H1 (cell line): ENCODE results near the gene APOC1. TPM values are rescaled to one million over a fixed set of nuclear protein-coding genes. Genes with fewer than 3 reads are reported as not detected.

ENCODE experiments used
- BRCA1 ChIP-seq: IDR thresholded peaks from 2 replicates; pipeline ENCODE4 v1.6.1; 2012; ENCODE audit warnings: low read depth, low read length, improper control_type of control experiment
- CBX8 ChIP-seq: fragments of 300-800, 300-1000 bp; sonication (generic); IDR thresholded peaks from 2 replicates; pipeline ENCODE4 v1.7.1; 2016; ENCODE audit warnings: low read depth, low read length, borderline replicate concordance
- CEBPB ChIP-seq: IDR thresholded peaks from 2 replicates; pipeline ENCODE4 v1.6.1; 2012; ENCODE audit warnings: low read depth, low read length
- CHD1 ChIP-seq: IDR thresholded peaks from 2 replicates; pipeline ENCODE4 v1.6.1; 2012; ENCODE audit warnings: low read depth, low read length, improper control_type of control experiment
- CHD2 ChIP-seq: IDR thresholded peaks from 2 replicates; pipeline ENCODE4 v1.6.1; 2012; ENCODE audit warnings: low read length, improper control_type of control experiment
- CTBP2 ChIP-seq: IDR thresholded peaks from 2 replicates; pipeline ENCODE4 v1.7.0; 2011; ENCODE audit warnings: borderline replicate concordance, mild to moderate bottlenecking, moderate library complexity, mixed read lengths, low read length; ENCODE audit not compliant: insufficient read depth, insufficient read length
- EP300 ChIP-seq, 2 experiments: IDR thresholded peaks; 1 replicate in 1 of 2; 2 replicates in 1 of 2; pipeline ENCODE4 v1.6.1; 2011 to 2012; ENCODE audit warnings: low read depth in 2 of 2, low read length in 2 of 2, mild to moderate bottlenecking in 2 of 2, borderline replicate concordance in 1 of 2, inconsistent platforms in 1 of 2, moderate library complexity in 1 of 2
- GABPA ChIP-seq: IDR thresholded peaks from 2 replicates; pipeline ENCODE4 v1.6.1; 2011; ENCODE audit warnings: mild to moderate bottlenecking, low read length, moderate library complexity, borderline replicate concordance; ENCODE audit not compliant: insufficient read depth
- HDAC2 ChIP-seq, 2 experiments: fragments of 300-600 bp in 1 of 2; sonication (generic) in 1 of 2; IDR thresholded peaks; 2 replicates each; pipeline ENCODE4 v1.6.1; 2011 to 2012; ENCODE audit warnings: low read depth in 2 of 2, low read length in 2 of 2, mild to moderate bottlenecking in 2 of 2, moderate library complexity in 2 of 2, borderline replicate concordance in 1 of 2, inconsistent platforms in 1 of 2
- HDAC6 ChIP-seq: IDR thresholded peaks from one replicate; pipeline ENCODE4 v1.7.1; 2012; ENCODE audit warnings: low read depth, mild to moderate bottlenecking, inconsistent platforms, low read length, moderate library complexity
- NANOG ChIP-seq: IDR thresholded peaks from 2 replicates; pipeline ENCODE4 v1.6.1; 2011; ENCODE audit warnings: low read length, low read depth, mild to moderate bottlenecking, inconsistent platforms; ENCODE audit not compliant: insufficient read depth, poor library complexity, severe bottlenecking
- POLR2A ChIP-seq, 2 experiments: IDR thresholded peaks; 1 replicate in 1 of 2; 2 replicates in 1 of 2; pipeline ENCODE4 v1.6.1; 2011; ENCODE audit warnings: low read depth in 2 of 2, low read length in 2 of 2, mild to moderate bottlenecking in 2 of 2; ENCODE audit errors: control extremely low read depth in 1 of 2
- RFX5 ChIP-seq: IDR thresholded peaks from 2 replicates; pipeline ENCODE4 v1.6.1; 2011; ENCODE audit warnings: low read depth, low read length, improper control_type of control experiment, borderline replicate concordance
- SAP30 ChIP-seq: fragments of 300-600 bp; sonication (generic); IDR thresholded peaks from 2 replicates; pipeline ENCODE4 v1.7.1; 2012; ENCODE audit warnings: low read length, moderate library complexity, mild to moderate bottlenecking, inconsistent platforms; ENCODE audit not compliant: insufficient read depth, insufficient replicate concordance
- SIN3A ChIP-seq, 2 experiments: IDR thresholded peaks in 1 of 2; conservative IDR thresholded peaks in 1 of 2; 2 replicates each; pipeline ENCODE4 v1.6.1; 2011 to 2012; ENCODE audit warnings: low read length in 2 of 2, improper control_type of control experiment in 1 of 2, low read depth in 1 of 2, mild to moderate bottlenecking in 1 of 2
- SIX5 ChIP-seq: IDR thresholded peaks from 2 replicates; pipeline ENCODE4 v1.6.1; 2011; ENCODE audit warnings: mild to moderate bottlenecking, low read depth, low read length
- SP2 ChIP-seq: IDR thresholded peaks from 2 replicates; pipeline ENCODE4 v1.6.1; 2012; ENCODE audit warnings: mild to moderate bottlenecking, low read length, inconsistent platforms
- SP4 ChIP-seq: IDR thresholded peaks from 2 replicates; pipeline ENCODE4 v1.6.1; 2012; ENCODE audit warnings: low read length, inconsistent platforms
- SRF ChIP-seq: IDR thresholded peaks from 2 replicates; pipeline ENCODE4 v1.6.1; 2011; ENCODE audit warnings: mild to moderate bottlenecking, low read depth, low read length, moderate library complexity
- TAF7 ChIP-seq: optimal IDR thresholded peaks from 2 replicates; pipeline ENCODE3; 2011; ENCODE audit warnings: low read depth, mild to moderate bottlenecking, inconsistent platforms, low read length, moderate library complexity, borderline replicate concordance
- TBP ChIP-seq: IDR thresholded peaks from 2 replicates; pipeline ENCODE4 v1.6.1; 2011; ENCODE audit warnings: low read depth, low read length, improper control_type of control experiment
- USF2 ChIP-seq: IDR thresholded peaks from 2 replicates; pipeline ENCODE4 v1.6.1; 2011; ENCODE audit warnings: low read length, improper control_type of control experiment
- polyA plus RNA-seq, 7 experiments: library from polyadenylated mRNA; depleted of rRNA in 3 of 7; stranded (reverse) in 5 of 7; unstranded in 2 of 7; fragments of >200 nt in 5 of 7; fragments of 200-250 nt in 2 of 7; gene quantifications; 1 replicate in 5 of 7; 2 replicates in 1 of 7; 4 replicates in 1 of 7; pipeline versions ENCODE4 v1.2.1 to v1.2.3, GENCODE V29; 2011 to 2013; ENCODE audit warnings: missing spikeins in 2 of 7, mixed read lengths in 2 of 7
- total RNA-seq: library from RNA; stranded (reverse); fragmentation: NEBNext Ultra II Directional; extraction: Animal tissue kit (Norgen Biotek cat#: 25700); gene quantifications from 2 replicates; pipeline ENCODE4 v1.2.1, GENCODE V29; 2021

APOC1 gene
- total and polyA plus RNA-seq, 2 of the 8 experiments (the other 6 are each of a cell fraction or from before 2014, with no cell fraction given): 55.8 to 78.2 TPM

- peak; percentile 59; the same call in 1 of the 2 replicates for TF ChIP-seq GABPA
- no peak for TF ChIP-seq SP2
- TF ChIP-seq RFX5: peak; percentile 53; the same call in 1 of the 2 replicates
- TF ChIP-seq EP300 (IDR thresholded peaks at IDR 0.05; ENCODE audit: borderline replicate concordance in 1 of 2, low read depth in 2 of 2, low read length in 2 of 2): no peak
- peak; percentile 84 to 89; a peak in 2 of 4 replicates for TF ChIP-seq SIN3A (conservative IDR thresholded peaks at IDR 0.05 in 1 of 2, IDR thresholded peaks at IDR 0.05 in 1 of 2; ENCODE audit: low read depth in 1 of 2, low read length in 2 of 2)
- no peak for TF ChIP-seq USF2
- TF ChIP-seq BRCA1: peak; percentile 83
- TF ChIP-seq HDAC2 (IDR thresholded peaks at IDR 0.05; ENCODE audit: borderline replicate concordance in 1 of 2, low read depth in 2 of 2, low read length in 2 of 2): peak in 1 of 2 experiments; percentile 28; a peak in 1 of 4 replicates
- TF ChIP-seq SP4: peak; percentile 89; the same call in 1 of the 2 replicates
- TF ChIP-seq HDAC6: no peak
- no peak for TF ChIP-seq SRF
- TF ChIP-seq CTBP2: no peak
- TF ChIP-seq TAF7: peak; percentile 53
- TF ChIP-seq CBX8: no peak
- TF ChIP-seq SIX5: no peak
- peak; percentile 70; the same call in 1 of the 2 replicates for TF ChIP-seq TBP
- TF ChIP-seq CHD1: no peak
- TF ChIP-seq CHD2: peak; percentile 95
- peak; percentile 57; the same call in 1 of the 2 replicates for TF ChIP-seq CEBPB
- TF ChIP-seq SAP30: peak; percentile 78
- TF ChIP-seq POLR2A (IDR thresholded peaks at IDR 0.05; ENCODE audit: control extremely low read depth in 1 of 2, low read depth in 2 of 2, low read length in 2 of 2): peak; percentile 97
- TF ChIP-seq NANOG: no peak
Observed at GRCh38 chr19:44954649-44955504, 40.5 kb downstream of the APOC1 start, which contains the start of gene CLPTM1 (continued).
